UCSD-AML1 (cell line): Measurements from ENCODE around the gene TP73.

ENCODE experiments used
- DNase-seq: peaks from one replicate; lab custom pipeline; 2025; ENCODE audit not compliant: unreplicated experiment; lab: John Stamatoyannopoulos, UW

TP73 gene

DNA sequence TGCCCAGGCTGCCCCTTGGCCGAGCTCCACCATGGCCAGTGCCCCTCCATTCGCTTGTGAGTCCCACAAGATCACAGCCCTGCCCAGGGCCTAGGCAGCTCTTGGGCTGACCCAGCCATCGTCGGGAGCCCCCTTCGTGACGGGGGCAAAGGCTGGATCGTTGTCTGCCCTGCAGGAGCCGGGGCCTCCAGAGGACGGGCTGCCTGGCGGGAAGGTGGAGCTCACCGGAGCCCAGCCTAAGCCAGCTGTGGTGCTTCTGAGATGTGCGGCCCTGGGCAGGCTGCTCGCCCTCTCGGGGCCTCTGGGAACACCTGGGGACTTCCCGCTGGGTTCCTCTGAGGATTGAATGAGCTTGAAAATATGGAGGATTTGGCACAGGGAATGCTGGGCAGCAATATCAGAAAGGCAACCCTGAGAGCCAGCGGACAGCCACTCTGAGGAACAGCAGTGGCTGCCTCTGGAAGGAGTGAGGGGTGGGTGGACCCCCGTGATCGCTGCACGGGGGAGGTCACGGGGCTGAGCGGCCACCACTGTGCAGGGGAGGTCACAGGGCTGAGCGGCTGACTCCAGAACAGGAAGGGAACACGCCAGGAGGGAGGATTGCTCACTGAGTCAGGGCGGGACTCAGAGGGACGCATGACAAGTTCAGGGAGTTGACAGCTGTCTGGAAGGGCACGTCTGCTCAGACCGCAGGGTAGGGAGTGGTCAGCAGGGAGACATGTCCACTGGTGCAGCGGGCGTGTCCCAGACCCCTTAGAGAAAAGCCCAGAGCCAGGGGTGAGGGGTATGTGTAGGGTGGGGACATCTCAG, 19.3 kb downstream of the TP73 start:
- no peak for DNase-seq

DNA sequence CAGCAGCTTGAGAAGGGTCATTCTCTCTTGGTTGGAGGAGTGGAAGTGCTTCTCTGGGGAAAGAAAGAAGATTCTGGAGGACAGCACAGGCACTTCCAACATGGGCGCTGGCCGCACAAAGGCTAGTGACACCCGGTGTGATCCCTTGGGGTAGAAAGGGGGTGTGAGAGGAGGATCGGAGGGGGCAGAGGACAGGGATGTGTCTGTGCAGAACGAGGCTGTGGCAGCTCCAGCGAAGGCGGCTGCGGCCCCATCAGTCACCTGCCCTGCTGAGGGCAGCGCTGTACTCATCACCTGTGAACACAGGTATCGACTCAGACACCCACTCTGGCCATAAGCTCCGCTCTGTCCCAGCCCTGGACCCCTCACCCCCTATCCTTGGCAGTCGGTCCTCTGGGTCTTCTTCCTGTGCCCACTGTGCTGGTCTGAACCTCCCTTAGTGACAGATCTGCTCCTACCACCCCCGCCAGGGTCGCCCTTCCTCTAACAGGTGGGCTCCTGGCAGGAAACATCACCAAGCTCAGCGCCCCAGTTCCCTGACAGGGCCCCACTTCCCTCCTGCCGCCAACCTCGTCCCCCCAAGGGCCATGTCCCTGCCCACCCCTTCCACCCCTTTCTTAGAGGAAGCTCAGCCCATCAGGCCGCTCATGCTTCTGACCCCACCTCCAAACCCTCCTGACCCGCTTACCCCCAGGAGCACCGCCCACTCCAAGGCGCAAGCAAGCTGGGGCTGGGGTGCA, 20.1 kb downstream of the TP73 start:
- DNase-seq: no peak

DNA sequence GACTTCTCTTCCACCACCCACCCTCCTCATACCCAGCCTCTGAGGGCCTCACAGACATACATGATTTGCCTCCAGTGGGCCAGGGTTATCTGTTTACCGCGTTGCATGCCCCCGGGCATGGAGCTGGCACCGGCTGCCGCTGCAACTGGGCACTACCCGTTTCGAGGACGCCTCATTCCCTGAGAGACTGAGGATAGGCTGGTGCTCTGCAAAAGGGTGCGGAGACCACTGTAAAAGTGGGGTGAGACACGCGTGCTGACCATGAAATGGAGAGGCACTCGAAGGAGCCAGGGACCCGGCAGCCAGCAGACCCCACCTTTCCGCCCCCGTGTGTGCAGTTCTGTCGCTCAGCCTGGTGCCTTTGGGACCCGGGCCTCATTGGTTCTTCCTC, 20.6 kb downstream of the TP73 start:
- no peak for DNase-seq

DNA sequence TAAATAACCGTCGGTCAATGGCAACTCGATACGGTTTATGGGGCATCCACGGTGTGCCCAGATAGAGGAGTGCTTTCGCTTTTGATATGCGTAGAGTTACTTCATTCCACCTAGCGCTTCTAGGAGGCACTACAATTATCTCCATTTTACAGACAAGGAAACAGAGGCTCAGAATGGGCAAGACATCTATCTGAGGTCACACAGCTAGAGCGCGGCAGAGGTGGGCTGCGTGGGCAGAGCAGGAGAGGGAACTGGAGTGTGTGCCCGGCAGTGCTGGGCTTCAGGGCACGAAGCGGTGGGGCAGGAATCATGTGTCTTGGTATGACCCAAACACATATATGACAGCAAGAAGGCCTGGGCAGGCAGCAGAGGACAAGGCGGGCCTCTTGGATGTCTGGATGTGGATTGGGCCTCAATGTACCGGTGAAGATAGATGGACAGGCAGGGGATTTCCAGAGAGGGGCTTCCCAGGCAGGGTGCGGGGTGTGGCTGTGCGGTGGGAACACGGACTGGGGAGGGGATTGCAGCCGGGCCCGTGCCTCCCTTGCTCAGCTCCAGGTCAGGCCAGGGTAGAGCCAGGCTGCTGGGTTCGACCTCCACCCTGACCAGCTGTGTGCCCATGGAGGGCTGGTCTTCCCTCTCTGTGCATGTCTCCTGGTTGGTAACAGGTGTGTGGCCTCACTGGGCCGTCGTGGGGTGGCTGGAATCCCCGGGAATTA, 21.2 kb downstream of the TP73 start:
- no peak for DNase-seq

DNA sequence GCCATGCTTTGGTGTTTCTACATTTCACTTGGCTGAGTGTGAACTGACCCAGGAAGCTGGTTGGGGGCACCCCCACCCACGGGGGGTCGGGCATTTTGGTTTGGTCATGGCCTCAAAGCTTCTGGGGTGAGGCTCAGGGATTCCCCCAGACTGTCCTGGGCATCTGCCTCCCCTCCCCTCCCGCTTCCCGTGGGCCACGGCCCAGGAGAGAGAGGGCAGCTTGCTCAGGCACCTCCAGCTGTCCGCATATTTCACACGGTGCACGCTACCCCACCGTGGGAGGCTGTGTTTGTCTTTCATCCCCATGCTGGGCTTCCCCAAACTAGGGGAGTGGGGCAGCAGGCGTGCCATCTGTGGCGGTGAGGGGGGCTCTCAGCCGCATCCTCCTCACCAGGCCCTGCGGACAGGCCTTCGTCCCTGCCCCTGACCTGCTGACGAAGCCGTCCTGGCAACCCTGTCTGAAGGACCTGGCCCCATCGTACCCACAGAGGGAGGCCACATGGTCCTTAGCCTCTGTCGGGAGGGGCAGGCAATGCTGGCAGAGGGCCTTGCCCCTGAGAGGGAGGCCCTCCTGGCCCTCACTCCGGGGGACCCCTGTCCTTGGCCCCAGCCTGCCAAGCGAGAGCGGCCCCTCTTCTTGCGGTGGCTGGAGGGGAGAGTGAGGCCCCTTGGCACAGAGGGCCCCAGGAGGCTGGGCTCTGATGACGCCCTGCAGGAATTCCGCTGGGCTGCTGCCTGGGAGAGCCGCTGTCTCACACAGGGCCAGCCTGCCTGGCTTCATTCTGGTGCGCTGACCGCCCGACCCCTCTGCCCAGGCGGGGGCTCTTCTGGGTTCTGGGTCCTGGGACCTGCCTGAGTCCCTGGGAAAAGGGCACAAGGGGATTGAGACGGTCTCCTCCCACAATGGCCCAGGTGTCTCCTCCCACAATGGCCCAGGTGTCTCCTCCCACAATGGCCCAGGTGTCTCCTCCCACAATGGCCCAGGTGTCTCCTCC, 22.1 kb downstream of the TP73 start:
- DNase-seq: no peak

DNA sequence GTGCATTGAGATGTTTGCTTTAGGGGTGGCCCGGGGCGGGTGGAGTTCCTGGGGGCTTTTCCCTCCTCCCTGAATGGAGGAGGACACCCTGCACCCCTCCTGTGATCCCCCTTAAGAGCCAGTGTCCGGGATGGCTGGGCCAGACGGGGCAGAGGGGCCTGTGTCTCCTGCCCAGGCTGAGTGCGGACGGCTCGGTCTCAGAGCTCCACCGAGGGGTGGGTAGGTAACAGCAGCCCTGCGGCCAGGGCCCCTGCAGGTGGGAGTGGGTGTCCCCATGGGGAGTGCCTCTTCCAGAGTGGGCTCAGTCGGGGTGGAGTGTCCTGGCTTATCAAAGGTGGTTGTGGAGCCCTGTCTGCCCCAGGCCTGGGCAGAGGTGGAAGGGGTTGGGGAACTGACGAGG, 23.1 kb downstream of the TP73 start:
- no peak for DNase-seq

DNA sequence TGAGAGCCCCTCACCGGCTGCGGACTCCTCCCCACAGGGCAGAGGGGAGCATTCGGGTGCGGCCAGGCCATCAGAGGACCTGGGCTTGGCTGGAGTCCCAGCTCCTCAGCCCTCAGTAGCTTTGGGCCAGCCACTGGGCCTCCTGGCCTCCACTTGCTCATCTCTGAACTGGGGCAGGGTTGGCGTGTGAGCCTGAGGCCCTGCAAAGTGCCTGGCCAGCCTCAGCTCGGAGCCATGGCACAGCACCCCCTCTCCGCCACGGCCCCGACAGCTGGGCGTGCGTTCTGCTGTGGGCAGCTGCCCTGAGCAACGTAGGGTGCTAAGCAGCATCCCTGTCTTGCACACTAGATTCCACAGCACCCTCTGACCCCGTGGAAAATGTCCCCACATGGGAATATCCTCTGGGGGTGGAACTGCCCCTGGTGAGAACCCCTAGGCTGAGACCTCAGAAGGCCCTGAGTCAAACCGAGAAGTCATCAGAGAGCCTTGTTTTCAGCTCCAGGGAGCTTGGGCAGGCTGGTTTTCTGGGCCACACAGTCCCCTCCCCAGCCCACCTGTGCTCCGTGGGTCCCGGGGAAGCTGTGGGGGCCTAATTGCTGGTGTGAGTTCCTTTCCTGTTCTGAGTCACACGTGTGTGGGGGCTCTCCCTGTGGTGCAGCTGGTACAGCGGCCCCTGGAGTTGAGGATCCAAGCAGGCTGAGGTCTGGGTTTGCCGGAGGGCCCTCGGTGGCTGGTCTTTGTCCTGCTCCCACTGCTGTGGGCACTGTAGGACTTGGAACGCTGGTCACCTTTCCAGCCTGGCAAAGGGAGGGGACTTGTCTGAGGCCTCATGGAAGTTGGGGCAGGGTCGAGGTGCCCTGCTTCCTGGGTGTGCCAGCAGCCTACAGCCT, 24.5 kb downstream of the TP73 start:
- DNase-seq: peak; percentile 71

DNA sequence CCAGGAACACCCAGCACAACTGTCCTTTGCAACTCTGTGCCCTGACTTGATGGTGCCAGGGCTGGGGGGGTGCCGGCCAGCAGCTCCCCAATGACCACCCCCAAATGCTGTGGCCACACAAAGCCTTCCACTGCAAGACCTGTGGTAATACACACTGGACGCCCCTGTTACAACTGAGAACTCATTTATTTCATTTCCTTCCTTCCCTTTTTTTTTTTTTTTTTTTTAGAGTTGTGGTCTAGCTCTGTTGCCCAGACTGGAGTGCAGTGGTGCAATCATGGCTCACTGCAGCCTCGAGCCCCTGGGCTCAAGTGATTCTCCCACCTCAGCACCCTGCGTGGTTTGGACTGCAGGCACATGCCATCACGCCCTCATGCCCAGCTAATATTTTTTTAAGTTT, 25.2 kb downstream of the TP73 start:
- DNase-seq: peak; percentile 71

DNA sequence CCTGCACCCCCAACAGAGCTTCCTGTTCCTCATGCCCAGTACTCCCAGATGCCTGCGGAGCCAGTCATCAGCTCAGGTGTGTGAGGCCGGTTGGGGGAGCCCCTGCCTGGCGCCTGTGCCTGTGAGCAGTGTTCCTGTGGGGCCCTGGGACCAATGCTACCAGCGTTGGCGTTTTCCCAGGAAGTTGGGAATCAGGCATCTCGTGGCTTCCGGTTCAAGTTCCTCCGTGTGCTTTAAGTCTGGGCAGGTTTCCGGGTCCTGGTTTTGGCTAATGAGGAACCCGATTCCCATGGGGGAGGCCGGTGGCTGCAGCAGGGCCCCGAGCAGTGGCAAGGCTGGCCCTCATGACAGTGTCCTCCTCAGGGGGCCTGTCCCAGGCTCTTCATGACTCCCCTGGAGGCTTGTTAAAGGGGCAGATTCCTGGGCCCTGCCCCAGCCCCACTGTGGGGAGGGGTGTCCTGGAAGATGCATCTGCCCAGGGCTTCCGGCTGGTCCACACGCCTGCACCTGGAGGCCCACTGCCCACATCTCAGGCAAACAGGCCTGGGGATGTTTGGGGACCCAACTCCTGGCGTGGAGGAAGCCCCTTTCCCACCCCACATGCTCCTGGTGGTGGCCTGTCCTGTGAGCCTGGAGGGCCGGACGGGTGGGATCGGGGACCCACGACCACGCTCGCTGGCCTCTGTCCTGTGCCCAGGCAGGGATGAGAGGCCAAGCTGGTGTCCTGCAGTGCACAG, 26.2 kb downstream of the TP73 start:
- DNase-seq: peak; percentile 64

DNA sequence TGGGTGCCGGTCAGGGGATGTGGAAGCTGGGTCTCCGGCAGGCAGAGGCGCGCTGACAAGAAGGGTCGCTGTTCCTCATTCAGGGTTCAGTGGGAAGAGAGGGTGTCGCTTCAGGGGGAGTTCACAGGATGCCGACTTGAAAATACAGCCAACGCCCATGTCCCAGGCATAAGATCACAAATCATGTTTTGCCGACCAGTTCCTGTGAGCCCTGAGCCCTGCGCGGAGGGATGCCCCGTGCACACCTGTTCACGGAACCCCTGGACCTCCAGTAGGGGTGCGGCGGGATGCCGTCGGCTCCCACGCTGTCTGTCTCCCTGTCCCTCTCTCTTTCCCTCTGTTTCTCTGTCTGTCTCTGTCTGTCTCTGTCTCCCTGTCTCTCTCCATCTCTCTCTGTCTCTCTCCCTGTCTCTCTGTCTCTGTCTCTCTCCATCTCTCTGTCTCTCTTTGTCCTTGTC, 26.8 kb downstream of the TP73 start:
- no peak for DNase-seq

DNA sequence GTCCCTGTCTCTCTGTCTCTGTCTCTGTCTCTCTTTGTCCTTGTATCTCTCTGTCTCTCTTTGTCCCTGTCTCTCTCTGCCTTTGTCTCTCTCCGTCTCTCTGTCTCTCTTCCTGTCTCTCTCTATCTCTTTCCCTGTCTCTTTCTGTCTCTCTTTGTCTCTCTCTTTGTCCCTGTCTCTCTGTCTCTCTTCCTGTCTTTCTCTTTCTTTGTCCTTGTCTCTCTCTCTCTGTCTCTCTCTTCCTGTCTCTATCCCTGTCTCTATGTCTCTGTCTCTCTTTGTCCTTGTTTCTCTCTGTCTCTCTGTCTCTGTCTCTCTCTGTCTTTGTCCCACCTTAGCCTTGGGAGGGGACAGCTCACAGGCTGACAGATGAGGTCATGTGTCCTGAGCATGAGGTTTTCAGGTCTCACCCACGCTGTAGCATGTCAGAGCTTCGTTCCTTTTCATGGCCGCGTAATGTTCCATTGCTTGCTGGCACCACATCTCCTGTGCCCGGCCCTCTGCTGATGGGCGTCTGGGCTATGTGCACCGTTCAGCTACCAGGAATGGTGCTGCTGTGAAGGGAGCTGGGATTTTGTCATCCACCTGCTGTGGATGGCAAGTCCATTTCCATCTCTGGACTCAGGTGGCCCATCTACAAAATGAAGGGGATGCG, 27.6 kb downstream of the TP73 start:
- DNase-seq: no peak

DNA sequence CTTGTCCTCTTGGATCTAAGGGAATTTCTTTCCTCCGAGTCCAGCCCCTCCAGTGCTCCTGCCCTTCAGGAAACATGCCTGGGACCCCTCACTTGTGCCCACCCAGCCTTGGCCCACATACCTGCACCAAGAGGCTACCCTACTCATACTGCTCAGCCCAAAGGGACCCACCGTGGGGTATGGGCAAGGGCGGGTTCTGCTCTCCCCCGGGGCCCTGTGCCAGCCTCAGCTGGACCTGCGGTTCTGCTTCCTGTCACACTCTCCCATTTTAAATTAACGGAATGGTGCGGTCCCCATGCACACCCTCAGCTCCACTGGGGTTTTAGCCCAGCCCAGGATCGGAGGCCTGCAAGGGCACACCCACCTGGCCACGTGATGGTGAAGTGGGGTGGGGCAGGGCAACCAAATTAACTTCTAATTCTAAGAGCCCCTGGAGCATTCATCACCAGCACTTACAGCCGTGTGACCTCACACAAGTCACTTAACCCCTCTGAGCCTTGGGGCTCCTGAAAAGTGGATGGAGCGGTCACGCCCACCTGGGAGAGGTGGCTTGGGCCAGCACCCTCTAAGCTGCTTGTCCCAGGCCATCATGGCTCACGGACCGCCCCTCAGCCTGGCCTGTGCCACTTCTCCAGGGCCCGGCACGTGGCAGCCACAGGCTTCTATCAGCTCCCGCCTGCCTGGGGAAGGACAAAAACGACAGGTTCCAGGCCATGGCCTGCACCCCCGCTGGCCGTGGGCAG, 28.3 kb downstream of the TP73 start:
- no peak for DNase-seq

DNA sequence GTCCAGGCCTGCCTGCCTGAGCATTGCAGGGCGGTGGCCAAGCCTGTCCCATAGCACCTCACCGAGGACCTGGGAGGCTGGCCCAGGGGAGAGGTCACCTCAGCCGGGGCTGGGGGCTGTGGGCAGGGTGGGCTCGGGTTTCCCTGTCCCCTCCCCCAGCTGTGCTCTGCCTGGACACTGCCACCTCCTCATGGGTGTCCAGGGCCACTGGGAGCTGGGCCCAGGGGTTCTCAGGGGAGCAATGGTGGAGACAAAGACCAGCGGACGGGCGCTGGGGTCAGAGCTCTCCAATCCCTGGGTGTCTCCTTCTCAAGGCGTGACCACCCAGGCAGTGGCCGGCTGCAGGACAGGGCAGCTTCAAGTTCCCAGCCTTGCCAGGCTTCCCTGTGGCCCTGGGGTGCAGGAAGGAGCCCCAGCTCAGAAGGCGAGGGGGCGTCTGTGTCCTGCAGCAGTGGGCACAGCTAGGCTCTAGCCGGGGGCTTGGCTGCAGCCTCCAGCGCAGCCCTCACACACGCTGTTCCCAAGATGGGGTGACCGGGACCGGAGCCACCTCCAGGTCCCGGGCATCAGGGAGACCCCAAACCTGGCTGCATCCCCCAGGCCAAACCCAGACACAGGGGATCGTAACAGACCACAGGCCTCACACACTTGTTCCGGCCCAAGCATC, 29.0 kb downstream of the TP73 start:
- DNase-seq: no peak

DNA sequence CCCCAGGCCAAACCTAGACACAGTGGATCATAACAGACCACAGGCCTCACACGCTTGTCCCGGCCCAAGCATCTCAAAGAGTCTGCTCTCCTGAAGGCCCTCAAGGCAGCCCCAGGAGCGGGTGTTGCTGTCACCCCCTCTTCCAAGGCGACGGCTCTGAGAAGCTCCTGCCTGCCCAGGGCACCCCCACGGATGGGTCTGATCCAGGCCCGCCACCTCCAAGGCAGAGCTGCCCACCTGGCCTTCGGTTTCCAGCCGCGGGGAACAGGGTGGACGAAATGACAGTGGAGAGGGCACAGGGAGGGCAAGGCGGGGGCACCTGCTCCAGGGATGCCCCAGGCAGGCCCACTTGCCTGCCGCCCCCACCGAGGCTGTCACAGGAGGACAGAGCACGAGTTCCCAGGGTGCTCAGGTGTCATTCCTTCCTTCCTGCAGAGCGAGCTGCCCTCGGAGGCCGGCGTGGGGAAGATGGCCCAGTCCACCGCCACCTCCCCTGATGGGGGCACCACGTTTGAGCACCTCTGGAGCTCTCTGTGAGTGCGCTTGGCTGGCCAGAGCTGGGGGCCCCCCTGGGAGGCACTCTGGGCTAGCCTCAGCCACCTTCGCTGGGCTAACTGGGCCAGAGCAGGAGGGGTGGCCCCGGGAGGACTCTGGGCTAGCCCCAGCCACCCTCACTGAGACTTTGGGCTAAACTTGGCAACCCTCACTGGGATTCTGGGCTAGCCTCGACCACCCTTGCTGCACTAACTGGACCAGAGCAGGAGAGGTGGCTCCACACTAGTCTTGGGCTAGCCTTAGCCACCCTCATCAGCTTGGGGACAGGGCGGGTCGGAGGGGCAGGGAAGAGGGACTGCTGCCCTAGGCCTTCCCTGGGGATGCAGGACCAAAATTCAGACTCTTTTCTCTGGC, 29.8 kb downstream of the TP73 start:
- DNase-seq: no peak

DNA sequence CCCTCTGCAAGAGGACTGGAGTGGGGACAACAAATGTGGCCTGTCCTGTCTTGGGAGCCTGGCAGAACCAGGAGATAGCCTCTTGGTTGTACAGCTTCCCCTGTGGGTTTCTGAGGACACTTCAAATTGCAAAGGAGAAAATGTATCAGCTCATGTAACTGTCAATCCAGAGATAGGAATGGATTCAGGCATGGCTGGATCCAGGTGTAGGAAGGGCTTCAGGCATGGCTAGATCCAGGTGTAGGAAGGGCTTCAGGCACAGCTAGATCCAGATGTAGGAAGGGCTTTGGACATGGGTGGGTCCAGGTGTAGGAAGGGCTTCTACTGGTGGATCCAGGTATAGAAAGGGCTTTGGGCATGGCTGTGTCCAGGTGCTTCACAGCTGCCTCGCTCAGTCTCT, 30.9 kb downstream of the TP73 start:
- DNase-seq: no peak

DNA sequence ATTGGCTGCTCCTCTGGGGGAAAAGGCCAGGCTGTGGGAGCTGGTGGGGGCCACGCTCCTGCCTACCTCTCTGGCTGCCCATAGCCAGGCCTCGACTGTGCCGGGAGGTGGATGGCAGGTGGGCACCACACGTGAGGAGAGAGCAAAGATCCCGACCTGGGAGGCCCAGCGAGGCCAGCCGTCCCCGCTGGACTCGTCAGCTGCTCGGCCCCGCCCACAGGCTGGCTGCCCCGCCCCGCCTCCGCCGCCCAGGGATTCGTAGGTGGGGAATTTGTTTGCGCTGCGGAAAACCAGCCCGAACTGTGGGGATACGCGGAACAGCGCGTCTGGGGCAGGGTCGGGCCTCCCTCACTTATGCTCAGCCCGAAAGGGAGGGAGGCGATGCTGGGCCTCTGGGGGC, 31.7 kb downstream of the TP73 start:
- DNase-seq: no peak
